T-cell (primary cell): ENCODE data around the gene FRMD5. TPM values are rescaled to one million over a fixed set of nuclear protein-coding genes. Genes with fewer than 3 reads are reported as not detected.

Experiments
- ATAC-seq, 4 experiments: fragments of 200-7000 bp in 3 of 4; fragments of 150-1000 bp in 1 of 4; cut with Tn5 transposase; replicated peaks in 1 of 4; 1 replicate in 3 of 4; 2 replicates in 1 of 4; pipeline ENCODE4 v1.10.0; 2021; ENCODE audit warnings: moderate library complexity in 3 of 4, mild to moderate bottlenecking in 2 of 4, moderate number of reproducible peaks in 1 of 4
- CTCF ChIA-PET, 2 donors: fragments of 300-600 bp; sonication (Branson Sonifier 250); formaldehyde crosslinking; loops; one replicate each; lab custom pipeline; 2022; ENCODE audit warnings: antibody characterized with exemption in 2 of 2; lab: Charles Lee
- POLR2A ChIA-PET, 2 donors: fragments of 300-600 bp; sonication (Branson Sonifier 250); formaldehyde crosslinking; loops; one replicate each; lab custom pipeline; 2022; ENCODE audit warnings: antibody characterized with exemption in 2 of 2; lab: Charles Lee
- DNase-seq, 35 experiments: peaks; one replicate each; pipeline versions ENCODE4 v3.0.0 to v3.0.0-alpha.2; 2013 to 2023
- H3K27ac ChIP-seq: one replicate; pipeline ENCODE4 v1.5.1; 2013; ENCODE audit warnings: low read length
- H3K27me3 ChIP-seq, 2 experiments: replicated peaks in 1 of 2; 1 replicate in 1 of 2; 2 replicates in 1 of 2; pipeline versions ENCODE4 v1.6.1 to v1.7.0; 2013; ENCODE audit warnings: low read length in 1 of 2, mixed read lengths in 1 of 2; ENCODE audit not compliant: control insufficient read depth in 2 of 2, insufficient read depth in 2 of 2; ENCODE audit errors: extremely low read depth in 1 of 2
- H3K36me3 ChIP-seq, 2 donors: 1 replicate in 1 of 2; 2 replicates in 1 of 2; pipeline versions ENCODE4 v1.6.1 to v1.7.0; 2013; ENCODE audit warnings: low read length in 1 of 2; ENCODE audit not compliant: control insufficient read depth in 2 of 2, insufficient read depth in 1 of 2; ENCODE audit errors: extremely low read depth in 1 of 2
- H3K4me1 ChIP-seq, 2 experiments: 1 replicate in 1 of 2; 2 replicates in 1 of 2; pipeline versions ENCODE4 v1.6.1 to v1.7.0; 2013; ENCODE audit warnings: low read length in 2 of 2, mixed read lengths in 1 of 2; ENCODE audit not compliant: insufficient read depth in 2 of 2, control insufficient read depth in 1 of 2; ENCODE audit errors: extremely low read depth in 1 of 2
- H3K4me3 ChIP-seq, 2 donors: 1 replicate in 1 of 2; 2 replicates in 1 of 2; pipeline versions ENCODE4 v1.5.1 to v1.7.0; 2013; ENCODE audit warnings: mild to moderate bottlenecking in 2 of 2, low read length in 1 of 2, moderate library complexity in 1 of 2; ENCODE audit not compliant: control insufficient read depth in 1 of 2; ENCODE audit errors: extremely low read depth in 1 of 2
- H3K9me3 ChIP-seq: 2 replicates; pipeline ENCODE4 v1.7.0; 2013
- H3K27ac Mint-ChIP-seq, 2 donors: one replicate each; pipeline ENCODE4 v1.8.0; 2020 to 2021; ENCODE audit warnings: mild to moderate bottlenecking in 2 of 2, mixed read lengths in 2 of 2
- H3K27me3 Mint-ChIP-seq, 2 donors: one replicate each; pipeline ENCODE4 v1.8.0; 2021 to 2022; ENCODE audit warnings: mixed read lengths in 2 of 2
- H3K36me3 Mint-ChIP-seq: one replicate; pipeline ENCODE4 v1.8.0; 2021; ENCODE audit warnings: mixed read lengths
- H3K4me1 Mint-ChIP-seq, 3 donors: one replicate each; pipeline ENCODE4 v1.8.0; 2020 to 2022; ENCODE audit warnings: mixed read lengths in 3 of 3, mild to moderate bottlenecking in 1 of 3
- H3K4me3 Mint-ChIP-seq, 3 donors: one replicate each; pipeline ENCODE4 v1.8.0; 2020 to 2022; ENCODE audit warnings: mild to moderate bottlenecking in 3 of 3, mixed read lengths in 3 of 3, moderate library complexity in 3 of 3
- H3K9me3 Mint-ChIP-seq, 3 donors: one replicate each; pipeline ENCODE4 v1.8.0; 2020 to 2022; ENCODE audit warnings: mixed read lengths in 3 of 3
- WGBS: methylation state at CpG from one replicate; pipeline ENCODE4 v1.1.5; 2013; ENCODE audit warnings: missing lambda C conversion rate; ENCODE audit not compliant: insufficient coverage; 5-methylcytosine and 5-hydroxymethylcytosine counted together
- total RNA-seq, 35 experiments: library from RNA in 6 of 35; stranded (reverse) in 6 of 35; fragments of 120-200 nt in 1 of 35; gene quantifications; one replicate each; pipeline versions ENCODE4 v1.2.1 to v1.2.4 and lab custom pipeline; 2013 to 2026

Gene FRMD5
- total RNA-seq, 5 donors from 2014 or later (not counting 1 experiment from before 2014, with no cell fraction given), result 0.09 to 0.26 (median 0.23) TPM; not detected in 2

DNA sequence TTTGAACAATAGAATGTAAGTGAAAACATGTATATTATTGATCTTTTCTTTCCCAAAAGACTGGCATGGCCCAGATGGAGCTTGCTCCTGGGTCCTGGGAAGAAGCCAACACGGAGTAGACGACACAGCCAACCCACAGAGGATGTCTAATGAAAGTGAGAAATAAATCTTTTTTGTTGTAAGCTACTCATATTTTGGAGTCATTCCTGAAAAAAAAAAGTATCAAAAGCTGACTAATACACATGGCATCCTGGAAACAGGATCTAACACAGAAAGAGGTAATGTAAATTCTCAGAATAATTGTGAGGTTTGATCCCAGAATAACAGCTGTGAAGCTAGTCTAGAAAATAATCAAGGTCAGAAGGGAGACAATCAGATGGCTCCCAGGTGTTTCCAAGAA, 12.6 kb upstream of the FRMD5 start:
- H3K36me3 ChIP-seq, result no peaks in the 10 kb centered on the region
- H3K9me3 ChIP-seq, result no peaks in the 10 kb centered on the region
- Mint-ChIP-seq H3K4me1 (no peaks in the 10 kb centered on the region), H3K27me3 (peaks cover 14 to 15% of the 10 kb centered on the region in 2 donors), H3K4me3 (no peak overlapping the region), H3K9me3 (no peaks in the 10 kb centered on the region), H3K36me3 (no peaks in the 10 kb centered on the region), H3K27ac (no peak overlapping the region)
- no peak overlapping the region for H3K4me3 ChIP-seq
- no peak for DNase-seq
- ATAC-seq, result no peak
- whole genome bisulfite sequencing, result no CpG with 5 or more reads among the region's 2 CpGs
- ChIA-PET CTCF (no interaction called here), POLR2A (no interaction called here)
- no peak overlapping the region for H3K27ac ChIP-seq
- H3K27me3 ChIP-seq, result peaks cover 5 to 15% of the 10 kb centered on the region in 2 experiments
- no peaks in the 10 kb centered on the region for H3K4me1 ChIP-seq

DNA sequence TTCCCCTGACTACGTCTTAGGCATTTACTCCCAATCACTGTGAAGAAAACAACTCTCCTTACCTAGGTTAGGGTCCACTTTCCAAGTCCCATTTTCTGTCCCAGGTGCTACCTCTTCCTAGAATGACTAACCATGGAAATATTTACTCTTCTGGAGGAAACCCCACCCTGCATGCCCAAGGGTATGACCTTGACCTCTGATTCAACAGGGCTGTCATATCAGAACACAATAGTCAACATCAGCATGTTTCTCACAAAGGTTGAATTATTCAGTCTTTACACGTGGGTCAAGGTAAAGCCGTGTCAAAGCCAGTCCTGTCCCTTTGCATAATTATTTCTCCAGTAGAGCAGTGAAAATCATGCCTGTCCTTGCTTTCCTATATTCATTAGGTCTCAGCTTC, 4.3 kb upstream of the FRMD5 start:
- Mint-ChIP-seq H3K36me3 (no peaks in the 10 kb centered on the region), H3K27me3 (peaks cover 46 to 61% of the 10 kb centered on the region in 2 donors), H3K9me3 (no peaks in the 10 kb centered on the region), H3K4me1 (peaks cover 8 to 10% (median 9%) of the 10 kb centered on the region in 3 donors), H3K4me3 (no peak overlapping the region), H3K27ac (no peak overlapping the region)
- WGBS, result 74% methylated on average over 2 of the region's 3 CpGs
- ATAC-seq (no peak), DNase-seq (no peak)
- ChIA-PET POLR2A (no interaction called here), CTCF (no interaction called here)
- Histone ChIP-seq H3K27me3 (peaks cover 19 to 41% of the 10 kb centered on the region in 2 experiments), H3K27ac (no peak overlapping the region), H3K36me3 (no peaks in the 10 kb centered on the region), H3K4me3 (no peak overlapping the region), H3K9me3 (no peaks in the 10 kb centered on the region), H3K4me1 (peaks cover 0 to 10% of the 10 kb centered on the region in 2 experiments)

DNA sequence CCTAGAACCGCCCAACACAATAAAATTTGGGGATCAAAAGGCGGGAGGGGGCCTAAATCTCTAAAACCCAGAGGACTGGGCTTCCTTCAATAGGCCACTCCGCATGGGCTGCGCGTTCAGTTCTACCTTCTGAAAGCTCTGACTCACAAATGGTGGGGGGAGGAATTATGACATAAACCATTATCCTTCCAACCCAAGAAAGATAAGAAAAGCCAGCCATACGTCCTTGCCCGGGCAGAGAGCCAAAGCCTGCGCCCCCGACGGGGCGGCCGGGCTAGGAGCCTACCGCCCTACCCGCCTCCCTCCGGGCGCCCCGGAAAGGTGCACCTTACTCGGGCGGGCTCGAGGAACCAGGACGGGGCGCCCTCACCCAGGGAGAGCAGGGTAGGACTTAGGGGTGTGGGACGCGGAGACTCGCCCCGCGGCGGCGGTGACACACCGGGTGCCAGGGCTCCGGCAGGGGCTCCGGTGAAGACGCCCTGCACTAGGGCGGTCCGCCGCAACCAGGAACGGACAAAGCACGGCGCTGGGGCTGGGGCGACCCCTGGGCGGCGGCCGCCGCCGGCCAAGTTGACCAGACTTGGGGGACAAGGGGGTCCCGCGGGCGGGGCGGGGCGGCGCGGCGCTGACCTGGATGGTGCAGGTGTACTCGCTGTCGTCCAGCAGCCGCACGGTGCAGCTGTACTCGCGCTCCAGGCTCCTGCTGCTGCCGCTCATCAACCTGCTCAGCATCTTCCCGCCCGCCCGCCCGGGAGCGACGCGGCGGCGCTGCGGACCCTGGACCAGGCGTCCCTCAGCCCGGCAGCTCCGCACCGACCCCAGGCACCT, 534 bp downstream of the FRMD5 start:
- DNase-seq (peak in 32 of 35 experiments; percentile 1 to 46 (median 20)), ATAC-seq (peak; percentile 38 to 55 (median 48))
- H3K4me1 Mint-ChIP-seq, result peaks cover 18 to 22% (median 20%) of the 10 kb centered on the region in 3 donors
- 5% methylated on average over 59 of the region's 74 CpGs for WGBS
- Histone ChIP-seq H3K27me3 (peaks cover 10 to 48% of the 10 kb centered on the region in 2 experiments), H3K27ac (no peak overlapping the region), H3K4me3 (peak overlapping the region; percentile 49 to 54), H3K4me1 (peaks cover 0 to 20% of the 10 kb centered on the region in 2 experiments), H3K36me3 (no peaks in the 10 kb centered on the region), H3K9me3 (no peaks in the 10 kb centered on the region)
- peak overlapping the region; percentile 86 to 92 (median 88) for H3K4me3 Mint-ChIP-seq
- no peak overlapping the region for H3K27ac Mint-ChIP-seq
- CTCF ChIA-PET, result interaction anchor here in 1 of 2 donors (1.1 kb wide), 1 partner anchor 307 kb away, joined by 4 read pairs; no protein-coding TSS in a partner anchor
- H3K27me3 Mint-ChIP-seq, result peaks cover 53 to 65% of the 10 kb centered on the region in 2 donors
- H3K36me3 Mint-ChIP-seq, result no peaks in the 10 kb centered on the region
- no peaks in the 10 kb centered on the region for H3K9me3 Mint-ChIP-seq
- POLR2A ChIA-PET, result interaction anchor here in 1 of 2 donors (0.5 kb wide), 1 partner anchor 93 kb away, joined by 9 read pairs; no protein-coding TSS in a partner anchor

DNA sequence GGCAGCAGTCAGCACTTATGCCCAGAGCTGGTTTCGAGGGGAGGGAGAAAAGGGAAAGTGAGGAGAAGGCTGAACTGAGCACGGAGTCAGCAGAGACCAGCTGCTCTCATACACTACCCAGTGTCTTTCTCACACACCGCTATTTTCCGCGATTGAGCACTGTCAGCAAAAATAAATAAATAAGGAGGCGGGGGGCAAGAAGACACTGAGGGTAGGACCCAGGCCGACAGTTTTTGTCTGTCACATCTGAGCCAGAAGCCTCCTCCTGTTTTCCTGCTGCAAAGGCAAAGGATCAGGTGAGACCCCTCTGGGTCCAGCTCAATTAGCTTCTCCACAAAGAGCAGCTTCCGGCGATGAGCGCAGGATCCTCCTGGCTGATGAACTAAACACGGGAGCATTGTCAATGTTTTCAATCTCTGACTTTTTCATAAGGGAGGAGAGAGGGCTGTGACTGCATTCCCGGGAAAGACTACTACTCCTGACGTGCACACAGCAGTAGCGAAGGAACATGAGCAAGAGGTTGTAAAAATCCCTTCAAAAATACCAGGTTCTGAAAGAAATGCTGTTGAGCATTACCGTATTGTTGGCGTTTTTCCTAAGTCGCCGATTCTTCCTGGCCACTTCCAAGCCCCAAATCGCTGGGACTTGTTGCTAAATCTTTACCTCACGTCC, 1.3 kb downstream of the FRMD5 start:
- WGBS, result 20% methylated on average over 9 of the region's 20 CpGs
- ChIA-PET POLR2A (no interaction called here), CTCF (no interaction called here)
- DNase-seq (peak in 3 of 35 experiments; percentile 2 to 12 (median 2)), ATAC-seq (no peak)
- Histone ChIP-seq H3K36me3 (no peaks in the 10 kb centered on the region), H3K9me3 (no peaks in the 10 kb centered on the region), H3K27me3 (peaks cover 8 to 48% of the 10 kb centered on the region in 2 experiments), H3K4me3 (peak overlapping the region in 1 of 2 donors; percentile 49), H3K4me1 (peaks cover 0 to 20% of the 10 kb centered on the region in 2 experiments), H3K27ac (no peak overlapping the region)
- H3K4me3 Mint-ChIP-seq, result peak overlapping the region; percentile 59 to 92 (median 67)
- H3K9me3 Mint-ChIP-seq, result no peaks in the 10 kb centered on the region
- H3K4me1 Mint-ChIP-seq, result peaks cover 18 to 22% (median 20%) of the 10 kb centered on the region in 3 donors
- H3K27ac Mint-ChIP-seq, result no peak overlapping the region
- peaks cover 46 to 58% of the 10 kb centered on the region in 2 donors for H3K27me3 Mint-ChIP-seq
- no peaks in the 10 kb centered on the region for H3K36me3 Mint-ChIP-seq

DNA sequence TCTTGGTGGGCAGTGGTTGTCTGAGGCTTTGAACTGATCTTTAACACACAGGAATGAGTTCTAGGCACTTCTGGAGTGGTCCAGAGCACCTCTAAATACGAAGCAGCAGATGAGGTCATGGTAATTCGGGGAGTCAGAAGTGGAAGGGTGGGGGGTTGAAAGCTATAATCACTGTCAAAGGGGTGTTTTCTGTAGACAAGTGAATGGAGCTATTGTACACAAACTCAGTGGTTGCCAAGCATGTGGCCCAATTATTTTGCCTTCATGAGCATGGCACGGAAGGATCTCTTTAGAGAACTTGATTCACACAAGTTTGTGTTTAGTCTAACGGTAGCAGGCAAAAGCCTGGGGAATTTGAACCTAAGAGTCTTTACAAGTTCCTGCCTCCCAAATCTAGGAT, 6.3 kb downstream of the FRMD5 start:
- no peak overlapping the region for H3K4me3 Mint-ChIP-seq
- Histone ChIP-seq H3K36me3 (no peaks in the 10 kb centered on the region), H3K27me3 (peaks cover 2 to 7% of the 10 kb centered on the region in 2 experiments), H3K4me3 (no peak overlapping the region), H3K27ac (no peak overlapping the region), H3K4me1 (peaks cover 0 to 4% of the 10 kb centered on the region in 2 experiments), H3K9me3 (no peaks in the 10 kb centered on the region)
- H3K27ac Mint-ChIP-seq, result no peak overlapping the region
- no peaks in the 10 kb centered on the region for H3K9me3 Mint-ChIP-seq
- ChIA-PET CTCF (no interaction called here), POLR2A (no interaction called here)
- peaks cover 26 to 39% of the 10 kb centered on the region in 2 donors for H3K27me3 Mint-ChIP-seq
- 65% methylated on average over 2 of the region's 4 CpGs for WGBS
- H3K36me3 Mint-ChIP-seq, result no peaks in the 10 kb centered on the region
- peaks cover 6% of the 10 kb centered on the region in 3 donors for H3K4me1 Mint-ChIP-seq
- DNase-seq (no peak), ATAC-seq (no peak)

DNA sequence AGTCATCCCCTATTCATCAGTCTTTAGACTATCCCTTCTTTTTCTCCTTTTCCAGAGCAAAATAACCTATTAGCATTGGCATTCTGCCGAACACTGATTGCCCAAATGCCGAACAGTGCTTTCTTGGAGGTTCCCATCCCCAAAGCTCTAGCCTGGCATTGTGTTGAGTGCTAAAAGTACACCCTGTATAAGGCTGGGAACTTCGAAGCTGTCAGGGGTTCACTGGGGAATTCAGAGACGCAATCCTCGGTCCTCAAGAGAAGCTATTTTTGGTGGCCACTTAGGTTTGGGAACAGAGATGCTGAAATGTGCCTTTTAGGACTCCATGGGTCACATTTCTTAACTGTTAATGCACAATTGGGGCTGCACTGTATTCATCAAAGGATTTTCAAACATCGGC, 8.4 kb downstream of the FRMD5 start:
- Histone ChIP-seq H3K4me3 (no peak overlapping the region), H3K9me3 (no peaks in the 10 kb centered on the region), H3K4me1 (no peaks in the 10 kb centered on the region), H3K27ac (no peak overlapping the region), H3K27me3 (peaks cover 0 to 2% of the 10 kb centered on the region in 2 experiments), H3K36me3 (no peaks in the 10 kb centered on the region)
- H3K4me1 Mint-ChIP-seq, result no peaks in the 10 kb centered on the region
- peaks cover 16 to 23% of the 10 kb centered on the region in 2 donors for H3K27me3 Mint-ChIP-seq
- no peak for ATAC-seq
- 77% methylated on average over 5 of the region's 6 CpGs for WGBS
- POLR2A ChIA-PET, result no interaction called here
- CTCF ChIA-PET, result no interaction called here
- no peak overlapping the region for H3K4me3 Mint-ChIP-seq
- no peak overlapping the region for H3K27ac Mint-ChIP-seq
- no peaks in the 10 kb centered on the region for H3K36me3 Mint-ChIP-seq
- H3K9me3 Mint-ChIP-seq, result no peaks in the 10 kb centered on the region
- DNase-seq, result no peak
